GM18520 (cell line): ENCODE results near the gene INPP5A.

ENCODE experiments used
- ATAC-seq: cut with Tn5 transposase; IDR thresholded peaks from one replicate; pipeline ENCODE4 v1.9.1; 2021; ENCODE audit not compliant: unreplicated experiment

Gene INPP5A

GRCh38 chr10:132639470-132639869 is 101.9 kb downstream of the INPP5A start:
- no peak for ATAC-seq

GRCh38 chr10:132640326-132641125 is 102.9 kb downstream of the INPP5A start:
- no peak for ATAC-seq

- no peak for ATAC-seq
These were observed 103.8 kb downstream of the INPP5A start for GRCh38 chr10:132641401-132641800.

GRCh38 chr10:132641966-132642731 is 104.6 kb downstream of the INPP5A start:
- no peak for ATAC-seq

- no peak for ATAC-seq
These were observed 105.1 kb downstream of the INPP5A start for GRCh38 chr10:132642732-132643008.

GRCh38 chr10:132643709-132644526 is 106.3 kb downstream of the INPP5A start:
- no peak for ATAC-seq

- no peak for ATAC-seq
These were observed 107.1 kb downstream of the INPP5A start for GRCh38 chr10:132644527-132645246.

GRCh38 chr10:132645247-132645530 is 107.6 kb downstream of the INPP5A start:
- no peak for ATAC-seq

GRCh38 chr10:132645630-132646442 is 108.2 kb downstream of the INPP5A start:
- no peak for ATAC-seq

GRCh38 chr10:132646443-132647097 is 109.0 kb downstream of the INPP5A start:
- no peak for ATAC-seq

GRCh38 chr10:132647424-132647823 is 109.8 kb downstream of the INPP5A start:
- no peak for ATAC-seq

GRCh38 chr10:132648072-132648850 is 110.7 kb downstream of the INPP5A start:
- ATAC-seq = no peak

- ATAC-seq = no peak
These were observed 111.4 kb downstream of the INPP5A start for GRCh38 chr10:132648851-132649528.

GRCh38 chr10:132649651-132650360 is 112.2 kb downstream of the INPP5A start:
- ATAC-seq = no peak

GRCh38 chr10:132650611-132651250 is 113.1 kb downstream of the INPP5A start:
- no peak for ATAC-seq

- ATAC-seq = no peak
These were observed 114.0 kb downstream of the INPP5A start for GRCh38 chr10:132651511-132652029.

- ATAC-seq = no peak
These were observed 114.9 kb downstream of the INPP5A start for GRCh38 chr10:132652446-132652845.
